Immature natural killer cell (primary cell): Measurements from ENCODE around the gene LY6G6D. TPM values are rescaled to one million over a fixed set of nuclear protein-coding genes. Genes with fewer than 3 reads are reported as not detected.

ENCODE experiments used
- DNase-seq, 3 donors: peaks; one replicate each; pipeline ENCODE4 v3.0.0; 2022; ENCODE audit warnings: mixed read lengths in 1 of 3
- H3K27ac Mint-ChIP-seq, 6 donors: one replicate each; pipeline ENCODE4 v1.8.0; 2020; ENCODE audit warnings: mixed read lengths in 6 of 6, mild to moderate bottlenecking in 5 of 6, inconsistent platforms in 4 of 6, moderate library complexity in 3 of 6
- H3K27me3 Mint-ChIP-seq, 3 donors: one replicate each; pipeline ENCODE4 v1.8.0; 2020 to 2021; ENCODE audit warnings: low read depth in 3 of 3, mild to moderate bottlenecking in 3 of 3, mixed read lengths in 3 of 3, moderate library complexity in 3 of 3, inconsistent platforms in 1 of 3
- H3K36me3 Mint-ChIP-seq, 3 donors: one replicate each; pipeline ENCODE4 v1.8.0; 2020; ENCODE audit warnings: mixed read lengths in 3 of 3, inconsistent platforms in 2 of 3, mild to moderate bottlenecking in 2 of 3
- H3K4me1 Mint-ChIP-seq, 2 donors: one replicate each; pipeline ENCODE4 v1.8.0; 2020; ENCODE audit warnings: inconsistent platforms in 2 of 2, mild to moderate bottlenecking in 2 of 2, mixed read lengths in 2 of 2, moderate library complexity in 1 of 2
- H3K4me3 Mint-ChIP-seq, 5 donors: one replicate each; pipeline ENCODE4 v1.8.0; 2020; ENCODE audit warnings: mild to moderate bottlenecking in 5 of 5, mixed read lengths in 5 of 5, inconsistent platforms in 3 of 5, moderate library complexity in 3 of 5
- H3K9me3 Mint-ChIP-seq, 6 donors: one replicate each; pipeline ENCODE4 v1.8.0; 2020; ENCODE audit warnings: mild to moderate bottlenecking in 6 of 6, mixed read lengths in 6 of 6, inconsistent platforms in 4 of 6, moderate library complexity in 3 of 6
- polyA plus RNA-seq, 3 donors: library from polyadenylated mRNA; unstranded; fragments of 300-500 nt; fragmentation: Illumina TruSeq; gene quantifications; one replicate each; pipeline ENCODE4 v1.2.3, GENCODE V29; 2021

LY6G6D gene
- polyA plus RNA-seq, 3 donors from 2014 or later, result not detected

DNA sequence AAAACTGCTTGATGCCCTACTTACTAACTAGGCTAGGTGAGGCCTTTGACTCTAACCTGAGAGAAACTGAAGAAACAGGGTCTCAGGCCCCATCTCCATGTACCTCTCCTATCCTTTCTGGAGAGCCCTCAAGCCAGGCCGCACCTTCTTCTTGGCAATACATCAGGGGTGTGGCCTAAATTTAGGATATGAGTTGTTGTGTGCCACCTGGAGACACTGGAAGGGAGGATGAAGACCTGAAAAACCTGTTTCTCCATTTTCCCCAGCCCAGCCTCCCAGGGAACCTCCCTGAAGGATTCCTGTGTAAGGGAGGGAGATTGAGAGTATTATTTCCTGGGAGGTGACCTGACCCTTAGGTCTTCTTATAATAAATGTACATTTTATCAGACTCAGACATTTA, 3.1 kb downstream of the LY6G6D start:
- Mint-ChIP-seq H3K36me3 (no peaks in the 10 kb centered on the region), H3K9me3 (no peaks in the 10 kb centered on the region), H3K4me3 (no peak overlapping the region), H3K27me3 (peaks cover 2 to 3% (median 3%) of the 10 kb centered on the region in 3 donors), H3K27ac (peak overlapping the region in 1 of 6 donors; percentile 40), H3K4me1 (peaks cover 3 to 5% of the 10 kb centered on the region in 2 donors)
- no peak for DNase-seq

GRCh38 chr6:31719001-31719400, 3.9 kb downstream of the LY6G6D start:
- no peak overlapping the region for H3K4me3 Mint-ChIP-seq
- DNase-seq, result no peak
- H3K4me1 Mint-ChIP-seq, result peaks cover 8 to 10% of the 10 kb centered on the region in 2 donors
- H3K36me3 Mint-ChIP-seq, result no peaks in the 10 kb centered on the region
- no peak overlapping the region for H3K27ac Mint-ChIP-seq
- no peaks in the 10 kb centered on the region for H3K9me3 Mint-ChIP-seq
- H3K27me3 Mint-ChIP-seq, result peaks cover 2 to 3% (median 3%) of the 10 kb centered on the region in 3 donors

DNA sequence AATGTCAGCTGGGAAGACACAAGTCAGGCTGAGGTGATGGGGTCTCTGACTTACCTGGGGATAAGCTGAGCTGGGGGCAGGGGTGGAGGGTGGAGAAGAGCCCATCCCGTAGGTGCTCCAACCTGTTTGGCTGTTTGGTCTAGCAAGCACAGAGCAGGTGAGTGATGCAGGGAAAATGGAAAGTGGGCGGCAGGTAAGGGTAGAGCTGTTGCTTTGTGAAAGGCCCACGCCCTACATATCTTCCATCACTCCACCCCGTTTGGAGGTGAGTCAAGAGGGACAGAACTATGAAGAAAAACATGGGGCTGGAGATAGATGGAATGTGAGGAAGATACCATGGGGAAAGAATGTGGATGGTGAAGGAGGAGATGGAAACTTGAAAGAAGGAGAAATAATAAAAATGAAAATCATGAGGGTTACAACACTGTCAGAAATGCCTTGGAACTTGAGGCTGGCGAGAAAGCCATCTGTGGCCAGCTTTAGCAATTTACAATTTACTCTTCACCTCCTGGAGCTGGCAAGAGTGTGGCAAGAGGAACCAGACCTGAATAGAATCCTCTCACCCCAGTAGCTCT, 5.1 kb downstream of the LY6G6D start:
- no peak overlapping the region for H3K4me3 Mint-ChIP-seq
- no peak for DNase-seq
- peaks cover 3 to 4% (median 3%) of the 10 kb centered on the region in 3 donors for H3K27me3 Mint-ChIP-seq
- peak overlapping the region in 3 of 6 donors; percentile 2 to 86 (median 81) for H3K27ac Mint-ChIP-seq
- H3K36me3 Mint-ChIP-seq, result no peaks in the 10 kb centered on the region
- peaks cover 11 to 14% of the 10 kb centered on the region in 2 donors for H3K4me1 Mint-ChIP-seq
- H3K9me3 Mint-ChIP-seq, result no peaks in the 10 kb centered on the region

DNA sequence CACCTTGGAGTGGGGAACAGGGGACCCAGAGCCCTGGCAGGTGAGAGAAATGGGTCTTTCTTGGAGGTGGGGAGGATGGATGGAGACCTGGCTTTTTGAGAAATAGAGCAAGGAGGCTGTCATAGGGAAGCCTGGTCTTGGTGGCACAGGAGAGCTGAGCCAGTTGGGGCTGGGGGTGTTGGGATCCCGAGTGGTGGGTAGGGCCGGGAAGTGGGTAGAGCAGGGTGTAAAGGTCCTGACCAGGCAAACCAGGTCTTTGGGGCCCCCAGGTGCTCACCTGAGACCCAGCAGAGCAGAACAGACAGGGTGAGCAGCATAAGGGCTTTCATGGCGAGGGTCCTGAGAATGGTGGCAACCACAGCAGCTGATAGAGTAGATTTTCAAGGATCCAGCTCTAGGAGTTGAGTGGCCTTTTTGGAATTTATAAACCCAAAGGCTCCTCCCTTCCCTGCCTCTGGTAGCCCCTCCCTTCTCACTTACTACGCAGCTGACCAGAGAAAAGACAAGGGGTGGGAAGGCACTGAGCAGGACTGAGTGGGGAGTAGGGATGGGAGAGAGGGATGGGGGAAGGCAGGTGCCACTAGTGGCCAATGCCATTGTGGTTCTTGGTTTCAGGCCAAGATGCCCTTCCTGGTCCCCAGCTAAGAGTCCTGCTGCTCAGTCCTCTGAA, 6.3 kb downstream of the LY6G6D start, which contains the start of gene LY6G6C:
LY6G6C (minus strand) TSS at position 396 of the 670 bp plus-strand sequence; CDS start at position 329, 67 bp downstream.
- no peak for DNase-seq
- no peaks in the 10 kb centered on the region for H3K9me3 Mint-ChIP-seq
- no peak within 1 kb of the TSS for H3K4me3 Mint-ChIP-seq
- H3K27me3 Mint-ChIP-seq, result peaks cover 2 to 4% (median 3%) of the 10 kb centered on the region in 3 donors
- H3K27ac Mint-ChIP-seq, result peak within 1 kb of the TSS in 2 of 6 donors; percentile 34 to 41
- peaks cover 18 to 24% of the 10 kb centered on the region in 2 donors for H3K4me1 Mint-ChIP-seq
- H3K36me3 Mint-ChIP-seq, result peaks cover 0 to 9% (median 4%) of the 10 kb centered on the region in 3 donors

DNA sequence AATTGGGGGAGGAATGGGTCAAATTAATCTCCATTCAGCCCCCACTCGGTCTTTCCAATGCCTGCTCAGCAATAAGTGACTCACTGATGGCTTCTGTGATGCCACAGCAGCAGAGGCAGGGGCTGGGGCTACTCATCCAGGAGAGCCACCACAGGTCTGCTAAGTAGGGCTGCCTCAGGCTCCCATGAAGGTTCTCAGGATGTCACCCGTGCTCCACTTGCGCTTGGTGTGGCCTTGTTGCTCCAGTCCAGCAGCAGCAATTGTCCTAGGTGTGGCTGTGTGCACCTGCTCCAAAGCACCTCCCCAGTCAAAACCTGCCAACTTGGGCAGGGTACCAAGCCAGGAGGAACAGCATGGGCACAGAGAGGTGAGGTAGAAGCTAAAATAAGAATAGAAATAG, 7.0 kb downstream of the LY6G6D start:
- H3K4me1 Mint-ChIP-seq, result peaks cover 25 to 30% of the 10 kb centered on the region in 2 donors
- DNase-seq, result no peak
- H3K4me3 Mint-ChIP-seq, result no peak overlapping the region
- no peaks in the 10 kb centered on the region for H3K9me3 Mint-ChIP-seq
- no peak overlapping the region for H3K27ac Mint-ChIP-seq
- peaks cover 2 to 4% (median 3%) of the 10 kb centered on the region in 3 donors for H3K27me3 Mint-ChIP-seq
- H3K36me3 Mint-ChIP-seq, result peaks cover 0 to 15% (median 10%) of the 10 kb centered on the region in 3 donors

DNA sequence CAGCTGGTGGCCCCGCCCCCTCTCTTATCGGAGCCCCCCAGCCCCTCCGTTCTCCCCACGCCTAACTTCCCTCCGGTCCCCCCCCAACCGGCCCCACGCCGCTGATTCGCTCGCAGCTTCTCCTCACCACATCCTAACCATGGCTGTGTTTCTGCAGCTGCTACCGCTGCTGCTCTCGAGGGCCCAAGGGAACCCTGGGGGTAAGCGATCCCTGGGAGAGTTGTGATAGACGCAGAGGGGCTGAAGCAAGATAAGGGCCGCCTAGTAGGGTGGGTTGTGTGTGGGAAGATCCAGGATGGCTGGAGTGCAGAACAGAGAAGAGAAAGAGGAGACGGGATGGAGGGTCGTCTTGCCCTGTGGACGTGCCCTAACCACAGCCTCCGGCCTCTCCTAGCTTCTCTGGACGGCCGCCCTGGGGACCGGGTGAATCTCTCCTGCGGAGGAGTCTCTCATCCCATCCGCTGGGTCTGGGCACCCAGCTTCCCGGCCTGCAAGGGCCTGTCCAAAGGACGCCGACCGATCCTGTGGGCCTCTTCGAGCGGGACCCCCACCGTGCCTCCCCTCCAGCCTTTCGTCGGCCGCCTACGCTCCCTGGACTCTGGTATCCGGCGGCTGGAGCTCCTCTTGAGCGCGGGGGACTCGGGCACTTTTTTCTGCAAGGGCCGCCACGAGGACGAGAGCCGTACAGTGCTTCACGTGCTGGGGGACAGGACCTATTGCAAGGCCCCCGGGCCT, 8.3 kb downstream of the LY6G6D start, which contains the start of gene MPIG6B:
MPIG6B (plus strand) TSS at position 129 of the 735 bp plus-strand sequence; CDS start at position 140, 11 bp downstream.
- H3K9me3 Mint-ChIP-seq, result no peaks in the 10 kb centered on the region
- H3K4me1 Mint-ChIP-seq, result peaks cover 34 to 42% of the 10 kb centered on the region in 2 donors
- H3K27me3 Mint-ChIP-seq, result peaks cover 2 to 4% (median 4%) of the 10 kb centered on the region in 3 donors
- peaks cover 0 to 15% (median 10%) of the 10 kb centered on the region in 3 donors for H3K36me3 Mint-ChIP-seq
- peak within 1 kb of the TSS in 5 of 6 donors; percentile 62 to 84 (median 65) for H3K27ac Mint-ChIP-seq
- DNase-seq, result peak in 1 of 3 donors; percentile 18
- H3K4me3 Mint-ChIP-seq, result peak within 1 kb of the TSS in 4 of 5 donors; percentile 63 to 76 (median 70)

- Mint-ChIP-seq H3K4me1 (peaks cover 42 to 49% of the 10 kb centered on the region in 2 donors), H3K27ac (peak overlapping the region in 1 of 6 donors; percentile 62), H3K27me3 (peaks cover 0 to 4% (median 2%) of the 10 kb centered on the region in 3 donors), H3K36me3 (peaks cover 0 to 15% (median 10%) of the 10 kb centered on the region in 3 donors), H3K9me3 (no peaks in the 10 kb centered on the region), H3K4me3 (peak overlapping the region in 2 of 5 donors; percentile 60 to 71)
- no peak for DNase-seq
Observed at GRCh38 chr6:31723980-31724691, 9.0 kb downstream of the LY6G6D start.

- Mint-ChIP-seq H3K27me3 (peaks cover 0 to 6% (median 2%) of the 10 kb centered on the region in 3 donors), H3K4me1 (peaks cover 55 to 63% of the 10 kb centered on the region in 2 donors), H3K36me3 (peaks cover 0 to 22% (median 10%) of the 10 kb centered on the region in 3 donors), H3K4me3 (no peak overlapping the region), H3K9me3 (no peaks in the 10 kb centered on the region), H3K27ac (peak overlapping the region in 3 of 6 donors; percentile 4 to 66 (median 47))
- DNase-seq, result no peak
Observed at GRCh38 chr6:31725502-31726350, 10.6 kb downstream of the LY6G6D start.

DNA sequence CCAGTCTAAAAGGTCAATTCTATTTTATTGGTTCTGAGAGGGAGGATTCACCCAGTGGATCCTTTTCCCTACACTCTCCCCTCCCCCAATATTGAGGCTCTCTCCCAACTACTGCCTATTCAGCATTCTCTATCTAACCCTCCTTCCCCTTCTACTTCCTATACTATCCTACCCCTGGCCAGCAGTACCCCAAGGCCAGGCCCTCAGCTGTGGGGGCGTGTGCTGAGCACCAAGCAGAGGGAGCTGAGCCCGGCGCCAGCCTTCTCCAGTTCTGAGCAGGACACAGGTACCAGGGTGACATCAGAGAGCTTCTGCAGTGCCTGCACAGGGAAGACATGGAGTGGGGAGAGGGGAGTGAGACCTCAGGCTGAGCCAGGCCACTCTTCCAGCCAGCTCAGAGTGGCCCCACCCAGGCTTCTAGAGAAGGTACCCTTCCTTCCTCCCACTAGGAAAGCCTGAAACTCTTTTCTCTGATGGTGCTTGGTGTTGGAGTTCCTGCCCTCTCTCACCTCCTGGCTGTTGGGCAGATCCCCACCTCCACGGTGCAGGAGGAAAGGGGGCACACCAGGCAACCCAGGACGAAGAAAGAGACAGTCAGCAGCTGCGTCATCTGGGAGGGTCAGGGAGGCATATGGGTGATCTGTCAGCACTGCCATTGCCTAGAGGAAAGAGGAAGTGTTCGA, 12.0 kb downstream of the LY6G6D start:
- no peaks in the 10 kb centered on the region for H3K9me3 Mint-ChIP-seq
- peaks cover 0 to 6% (median 2%) of the 10 kb centered on the region in 3 donors for H3K27me3 Mint-ChIP-seq
- H3K27ac Mint-ChIP-seq, result peak overlapping the region; percentile 74 to 86 (median 84)
- peaks cover 3 to 35% (median 17%) of the 10 kb centered on the region in 3 donors for H3K36me3 Mint-ChIP-seq
- peaks cover 68 to 73% of the 10 kb centered on the region in 2 donors for H3K4me1 Mint-ChIP-seq
- H3K4me3 Mint-ChIP-seq, result peak overlapping the region; percentile 61 to 80 (median 71)
- no peak for DNase-seq

- H3K9me3 Mint-ChIP-seq, result no peaks in the 10 kb centered on the region
- peaks cover 4 to 37% (median 17%) of the 10 kb centered on the region in 3 donors for H3K36me3 Mint-ChIP-seq
- peak overlapping the region; percentile 97 to 99 (median 99) for H3K4me3 Mint-ChIP-seq
- peak overlapping the region; percentile 74 to 86 (median 84) for H3K27ac Mint-ChIP-seq
- peak in 2 of 3 donors; percentile 19 to 29 for DNase-seq
- H3K27me3 Mint-ChIP-seq, result peaks cover 0 to 6% (median 2%) of the 10 kb centered on the region in 3 donors
- peaks cover 71 to 72% of the 10 kb centered on the region in 2 donors for H3K4me1 Mint-ChIP-seq
Observed at GRCh38 chr6:31727717-31728671, 12.8 kb downstream of the LY6G6D start.
